Trophoblast cell (in vitro differentiated cells and primary cell): ENCODE measurements around the gene KCNT2.
A peak's percentile ranks its signal among the peaks of the same experiment; 100 is the strongest.

Source experiments
- DNase-seq, 2 donors: peaks; one replicate each; pipeline ENCODE4 v3.0.0-alpha.2; 2016
- H2AFZ ChIP-seq: 2 replicates; pipeline ENCODE4 v1.6.1; 2013; ENCODE audit warnings: low read length, moderate library complexity, mild to moderate bottlenecking; ENCODE audit not compliant: insufficient read depth, poor library complexity
- H2AK5ac ChIP-seq: 2 replicates; pipeline ENCODE4 v1.6.1; 2013; ENCODE audit warnings: mild to moderate bottlenecking, low read length
- H2BK120ac ChIP-seq: 2 replicates; pipeline ENCODE4 v1.6.1; 2013; ENCODE audit warnings: low read length, mild to moderate bottlenecking, moderate library complexity; ENCODE audit not compliant: insufficient read depth, poor library complexity
- H2BK12ac ChIP-seq: 2 replicates; pipeline ENCODE4 v1.6.1; 2013; ENCODE audit warnings: mild to moderate bottlenecking, low read length, moderate library complexity
- H2BK5ac ChIP-seq: 2 replicates; pipeline ENCODE4 v1.6.1; 2013; ENCODE audit warnings: low read length, low read depth, moderate library complexity, mild to moderate bottlenecking; ENCODE audit not compliant: poor library complexity
- H3K14ac ChIP-seq: 2 replicates; pipeline ENCODE4 v1.6.1; 2013; ENCODE audit warnings: mild to moderate bottlenecking, low read length
- H3K18ac ChIP-seq: 2 replicates; pipeline ENCODE4 v1.6.1; 2013; ENCODE audit warnings: mild to moderate bottlenecking, low read length
- H3K23ac ChIP-seq: 2 replicates; pipeline ENCODE4 v1.6.1; 2013; ENCODE audit warnings: low read length
- H3K27ac ChIP-seq: 2 replicates; pipeline ENCODE4 v1.5.1; 2013; ENCODE audit warnings: low read depth, mild to moderate bottlenecking, inconsistent platforms, low read length, moderate library complexity
- H3K27me3 ChIP-seq: 2 replicates; pipeline ENCODE4 v1.6.1; 2013; ENCODE audit warnings: inconsistent platforms, mild to moderate bottlenecking, low read length, moderate library complexity; ENCODE audit not compliant: insufficient read depth
- H3K36me3 ChIP-seq, 2 experiments: 1 replicate in 1 of 2; 2 replicates in 1 of 2; pipeline ENCODE4 v1.6.1; 2013; ENCODE audit warnings: low read length in 2 of 2, mild to moderate bottlenecking in 2 of 2, moderate library complexity in 1 of 2; ENCODE audit not compliant: insufficient read depth in 2 of 2, control insufficient read depth in 1 of 2
- H3K4ac ChIP-seq: 2 replicates; pipeline ENCODE4 v1.6.1; 2013; ENCODE audit warnings: low read depth, mild to moderate bottlenecking, low read length, moderate library complexity
- H3K4me1 ChIP-seq, 2 experiments: 1 replicate in 1 of 2; 2 replicates in 1 of 2; pipeline ENCODE4 v1.6.1; 2013; ENCODE audit warnings: low read length in 2 of 2, mild to moderate bottlenecking in 2 of 2, moderate library complexity in 1 of 2; ENCODE audit not compliant: insufficient read depth in 2 of 2, control insufficient read depth in 1 of 2
- H3K4me2 ChIP-seq: 2 replicates; pipeline ENCODE4 v1.6.1; 2013; ENCODE audit warnings: inconsistent platforms, mild to moderate bottlenecking, low read length, moderate library complexity
- H3K4me3 ChIP-seq: 2 replicates; pipeline ENCODE4 v1.5.1; 2013; ENCODE audit warnings: mild to moderate bottlenecking, low read depth, low read length, inconsistent platforms
- H3K79me1 ChIP-seq: one replicate; pipeline ENCODE4 v1.6.1; 2013; ENCODE audit warnings: low read length
- H3K79me2 ChIP-seq: 2 replicates; pipeline ENCODE4 v1.6.1; 2013; ENCODE audit warnings: low read length, mild to moderate bottlenecking; ENCODE audit not compliant: control insufficient read depth, insufficient read depth, poor library complexity
- H3K9ac ChIP-seq: 2 replicates; pipeline ENCODE4 v1.6.1; 2013; ENCODE audit warnings: mild to moderate bottlenecking, low read length
- H3K9me3 ChIP-seq: 2 replicates; pipeline ENCODE4 v1.6.1; 2013; ENCODE audit warnings: low read depth, mild to moderate bottlenecking, control low read depth, inconsistent platforms, low read length; ENCODE audit not compliant: insufficient read depth
- H4K12ac ChIP-seq: 2 replicates; pipeline ENCODE4 v1.6.1; 2013; ENCODE audit warnings: low read depth, mild to moderate bottlenecking, low read length, moderate library complexity
- H4K8ac ChIP-seq: 2 replicates; pipeline ENCODE4 v1.6.1; 2013; ENCODE audit warnings: low read depth, mild to moderate bottlenecking, low read length, moderate library complexity
- H4K91ac ChIP-seq: one replicate; pipeline ENCODE4 v1.6.1; 2013; ENCODE audit warnings: low read depth, mild to moderate bottlenecking, low read length, moderate library complexity
- WGBS: extraction: QIAGEN DNeasy Blood & Tissue Kit; methylation state at CpG from one replicate; pipeline ENCODE4 v1.1.7; 2013; ENCODE audit warnings: missing lambda C conversion rate; ENCODE audit not compliant: insufficient read length, insufficient coverage; ENCODE audit errors: extremely low coverage; 5-methylcytosine and 5-hydroxymethylcytosine counted together

Gene KCNT2

GRCh38 chr1:196651637-196652215 is 43.5 kb upstream of the KCNT2 start, which contains the start of gene CFH:
CFH (plus strand) TSS chr1:196652043; CDS start chr1:196652118, 75 bp downstream.
- Histone ChIP-seq H3K36me3 (no peaks in the 10 kb centered on the region), H4K91ac (no peak within 1 kb of the TSS), H2AFZ (no peak within 1 kb of the TSS), H4K8ac (no peak within 1 kb of the TSS), H2AK5ac (no peak within 1 kb of the TSS), H3K79me1 (no peaks in the 10 kb centered on the region), H3K27me3 (no peaks in the 10 kb centered on the region), H2BK120ac (no peak within 1 kb of the TSS), H4K12ac (no peak within 1 kb of the TSS), H3K14ac (no peak within 1 kb of the TSS), H3K4ac (no peak within 1 kb of the TSS), H3K23ac (no peak within 1 kb of the TSS), H3K18ac (no peak within 1 kb of the TSS), H3K4me1 (no peaks in the 10 kb centered on the region), H3K27ac (no peak within 1 kb of the TSS), H3K9me3 (no peaks in the 10 kb centered on the region), H3K4me3 (no peak within 1 kb of the TSS), H2BK12ac (no peak within 1 kb of the TSS), H2BK5ac (no peak within 1 kb of the TSS), H3K4me2 (no peak within 1 kb of the TSS), H3K9ac (no peak within 1 kb of the TSS), H3K79me2 (no peaks in the 10 kb centered on the region)
- DNase-seq, result peak in 1 of 2 donors; percentile 3
- no CpG with 5 or more reads among the region's 5 CpGs for WGBS

- H3K18ac ChIP-seq, result no peak overlapping the region
- no peak overlapping the region for H3K14ac ChIP-seq
- WGBS, result no CpG with 5 or more reads among the region's 3 CpGs
These were observed 42.8 kb upstream of the KCNT2 start for GRCh38 chr1:196651079-196651478.

GRCh38 chr1:196650403-196650802 is 42.2 kb upstream of the KCNT2 start:
- Histone ChIP-seq H2AFZ (no peak overlapping the region), H3K4me1 (no peaks in the 10 kb centered on the region), H3K4ac (no peak overlapping the region), H2BK120ac (no peak overlapping the region), H4K8ac (no peak overlapping the region), H4K12ac (no peak overlapping the region), H3K4me2 (no peak overlapping the region), H2AK5ac (no peak overlapping the region), H3K9ac (no peak overlapping the region), H3K79me1 (no peaks in the 10 kb centered on the region), H3K27me3 (no peaks in the 10 kb centered on the region), H3K79me2 (no peaks in the 10 kb centered on the region), H3K27ac (no peak overlapping the region), H3K36me3 (no peaks in the 10 kb centered on the region), H3K23ac (no peak overlapping the region), H3K18ac (no peak overlapping the region), H2BK12ac (no peak overlapping the region), H3K14ac (no peak overlapping the region), H3K4me3 (no peak overlapping the region), H2BK5ac (no peak overlapping the region), H4K91ac (no peak overlapping the region), H3K9me3 (no peaks in the 10 kb centered on the region)
- WGBS, result no CpG with 5 or more reads among the region's 12 CpGs
- no peak for DNase-seq

More at GRCh38 chr1:196651079-196651478, 42.8 kb upstream of the KCNT2 start:
- Histone ChIP-seq H3K27ac (no peak overlapping the region), H4K8ac (no peak overlapping the region), H2AK5ac (no peak overlapping the region), H3K9ac (no peak overlapping the region), H3K79me2 (no peaks in the 10 kb centered on the region), H3K27me3 (no peaks in the 10 kb centered on the region), H2BK5ac (no peak overlapping the region), H2AFZ (no peak overlapping the region), H4K12ac (no peak overlapping the region), H3K4me3 (no peak overlapping the region), H3K4ac (no peak overlapping the region), H3K23ac (no peak overlapping the region), H3K4me2 (no peak overlapping the region), H2BK12ac (no peak overlapping the region), H2BK120ac (no peak overlapping the region), H3K4me1 (no peaks in the 10 kb centered on the region), H3K36me3 (no peaks in the 10 kb centered on the region), H4K91ac (no peak overlapping the region), H3K9me3 (no peaks in the 10 kb centered on the region), H3K79me1 (no peaks in the 10 kb centered on the region)
- no peak for DNase-seq

- no peak overlapping the region for H3K23ac ChIP-seq
- H3K27me3 ChIP-seq, result no peaks in the 10 kb centered on the region
- H4K8ac ChIP-seq, result no peak overlapping the region
- no peak overlapping the region for H2AFZ ChIP-seq
- no peak overlapping the region for H2BK5ac ChIP-seq
- no CpG with 5 or more reads among the region's 12 CpGs for WGBS
- H3K4ac ChIP-seq, result no peak overlapping the region
- no peak for DNase-seq
- H3K9ac ChIP-seq, result no peak overlapping the region
- no peaks in the 10 kb centered on the region for H3K79me1 ChIP-seq
- no peak overlapping the region for H2BK12ac ChIP-seq
- no peaks in the 10 kb centered on the region for H3K4me1 ChIP-seq
- no peak overlapping the region for H3K14ac ChIP-seq
- H3K36me3 ChIP-seq, result no peaks in the 10 kb centered on the region
- no peak overlapping the region for H3K4me3 ChIP-seq
- no peak overlapping the region for H3K27ac ChIP-seq
- H3K4me2 ChIP-seq, result no peak overlapping the region
- H4K91ac ChIP-seq, result no peak overlapping the region
- H2AK5ac ChIP-seq, result no peak overlapping the region
- no peaks in the 10 kb centered on the region for H3K9me3 ChIP-seq
- no peak overlapping the region for H4K12ac ChIP-seq
- H3K18ac ChIP-seq, result no peak overlapping the region
- no peaks in the 10 kb centered on the region for H3K79me2 ChIP-seq
- no peak overlapping the region for H2BK120ac ChIP-seq
These were observed 41.8 kb upstream of the KCNT2 start for GRCh38 chr1:196649990-196650389.
